Stomach (tissue), 9 donors: ENCODE measurements around the gene SELE. TPM values are rescaled to one million over a fixed set of nuclear protein-coding genes. Genes with fewer than 3 reads are reported as not detected.
A peak's percentile ranks its signal among the peaks of the same experiment; 100 is the strongest.

Source experiments
- DNase-seq, 2 donors: peaks; one replicate each; pipeline versions ENCODE4 v3.0.0 to v3.0.0-alpha.2; 2013 to 2019
- H3K27ac ChIP-seq, 5 donors: fragments of 200-600 bp in 4 of 5; sonication (generic) in 4 of 5; one replicate each; pipeline ENCODE4 v1.5.1; 2013 to 2019; ENCODE audit warnings: mild to moderate bottlenecking in 1 of 5, moderate library complexity in 1 of 5
- H3K27me3 ChIP-seq, 3 donors: fragments of 200-600 bp; sonication (generic); one replicate each; pipeline ENCODE4 v1.5.1; 2017 to 2019; ENCODE audit warnings: mixed run types in 1 of 3
- H3K36me3 ChIP-seq, 4 donors: fragments of 200-600 bp; sonication (generic); 1 replicate in 3 of 4; 2 replicates in 1 of 4; pipeline ENCODE4 v1.5.1; 2016 to 2019
- H3K4me1 ChIP-seq, 4 donors: fragments of 200-600 bp; sonication (generic); one replicate each; pipeline ENCODE4 v1.5.1; 2016 to 2019
- H3K4me3 ChIP-seq, 4 donors: fragments of 200-600 bp; sonication (generic) in 3 of 4; one replicate each; pipeline ENCODE4 v1.5.1; 2016 to 2019; ENCODE audit warnings: mild to moderate bottlenecking in 1 of 4
- H3K9me3 ChIP-seq, 4 donors: fragments of 200-600 bp; sonication (generic); one replicate each; pipeline ENCODE4 v1.5.1; 2016 to 2019
- EP300 ChIP-seq: sonication (generic); formaldehyde crosslinking; IDR thresholded peaks from one replicate; pipeline ENCODE4 v1.6.1; 2017; ENCODE audit warnings: antibody characterized with exemption
- POLR2A ChIP-seq, 4 donors: fragments of 450-650 bp; IDR thresholded peaks; one replicate each; pipeline ENCODE4 v1.6.1; 2016; ENCODE audit warnings: antibody characterized with exemption in 4 of 4, control low read depth in 2 of 4, mild to moderate bottlenecking in 1 of 4, moderate library complexity in 1 of 4
- POLR2AphosphoS5 ChIP-seq, 3 donors: sonication (generic); formaldehyde crosslinking; IDR thresholded peaks; one replicate each; pipeline ENCODE4 v1.6.1; 2016; ENCODE audit warnings: antibody characterized with exemption in 3 of 3
- WGBS, 5 donors: extraction: QIAGEN DNeasy Blood & Tissue Kit in 3 of 5; methylation state at CpG; one replicate each; pipeline versions ENCODE4 v1.1.5 to v1.1.7; 2013 to 2018; 5-methylcytosine and 5-hydroxymethylcytosine counted together
- intact Hi-C: fragments of 100-400 bp; cut with DNase I; formaldehyde crosslinking; loops from one replicate; pipeline ENCODE4 v1.15.1; 2023; ENCODE audit warnings: low total_unique reads
- polyA plus RNA-seq, 3 donors: library from polyadenylated mRNA; stranded (reverse); fragments of 200-250 nt; gene quantifications; one replicate each; pipeline ENCODE4 v1.2.3, GENCODE V29; 2013
- total RNA-seq, 5 donors: library from RNA; depleted of rRNA; stranded (reverse); fragments of >200 nt; gene quantifications; one replicate each; pipeline versions ENCODE4 v1.1.0 to v1.2.3, GENCODE V29; 2014 to 2016
- TF ChIP-seq, protein P1 (sequence below), 7 experiments: fragments of 450-650 bp in 4 of 7; fragments of 200-600 bp in 3 of 7; sonication (generic) in 3 of 7; IDR thresholded peaks; one replicate each; pipeline ENCODE4 v1.5.1; 2016 to 2019; ENCODE audit warnings: antibody characterized with exemption in 7 of 7, control low read depth in 2 of 7, mild to moderate bottlenecking in 1 of 7
- donor health status: healthy with polysubstance abuse.
- donor health status: Bipolar disorder and iron deficiency.
- donor health status: healthy.

The SELE gene
- total and polyA plus RNA-seq, 8 donors, result 0.29 to 0.87 (median 0.50) TPM; not detected in 2

GRCh38 chr1:169681140-169681539 lies 52.7 kb downstream of the SELE start:
- Histone ChIP-seq H3K4me3 (no peak overlapping the region), H3K27me3 (no peaks in the 10 kb centered on the region), H3K36me3 (no peaks in the 10 kb centered on the region), H3K9me3 (no peaks in the 10 kb centered on the region), H3K27ac (no peak overlapping the region), H3K4me1 (peaks cover 0 to 9% (median 0%) of the 10 kb centered on the region in 4 donors)
- intact Hi-C loops, result no loop called here
- WGBS, 5 donors, result 33 to 54% (median 48%) methylated on average over 2 of the region's 2 CpGs
- DNase-seq, result no peak
- TF ChIP-seq POLR2AphosphoS5 (IDR thresholded peaks at IDR 0.05) (no peak), POLR2A (IDR thresholded peaks at IDR 0.05) (no peak), EP300 (no peak)
- TF ChIP-seq, protein P1, sequence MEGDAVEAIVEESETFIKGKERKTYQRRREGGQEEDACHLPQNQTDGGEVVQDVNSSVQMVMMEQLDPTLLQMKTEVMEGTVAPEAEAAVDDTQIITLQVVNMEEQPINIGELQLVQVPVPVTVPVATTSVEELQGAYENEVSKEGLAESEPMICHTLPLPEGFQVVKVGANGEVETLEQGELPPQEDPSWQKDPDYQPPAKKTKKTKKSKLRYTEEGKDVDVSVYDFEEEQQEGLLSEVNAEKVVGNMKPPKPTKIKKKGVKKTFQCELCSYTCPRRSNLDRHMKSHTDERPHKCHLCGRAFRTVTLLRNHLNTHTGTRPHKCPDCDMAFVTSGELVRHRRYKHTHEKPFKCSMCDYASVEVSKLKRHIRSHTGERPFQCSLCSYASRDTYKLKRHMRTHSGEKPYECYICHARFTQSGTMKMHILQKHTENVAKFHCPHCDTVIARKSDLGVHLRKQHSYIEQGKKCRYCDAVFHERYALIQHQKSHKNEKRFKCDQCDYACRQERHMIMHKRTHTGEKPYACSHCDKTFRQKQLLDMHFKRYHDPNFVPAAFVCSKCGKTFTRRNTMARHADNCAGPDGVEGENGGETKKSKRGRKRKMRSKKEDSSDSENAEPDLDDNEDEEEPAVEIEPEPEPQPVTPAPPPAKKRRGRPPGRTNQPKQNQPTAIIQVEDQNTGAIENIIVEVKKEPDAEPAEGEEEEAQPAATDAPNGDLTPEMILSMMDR (IDR thresholded peaks at IDR 0.05), result no peak

DNA sequence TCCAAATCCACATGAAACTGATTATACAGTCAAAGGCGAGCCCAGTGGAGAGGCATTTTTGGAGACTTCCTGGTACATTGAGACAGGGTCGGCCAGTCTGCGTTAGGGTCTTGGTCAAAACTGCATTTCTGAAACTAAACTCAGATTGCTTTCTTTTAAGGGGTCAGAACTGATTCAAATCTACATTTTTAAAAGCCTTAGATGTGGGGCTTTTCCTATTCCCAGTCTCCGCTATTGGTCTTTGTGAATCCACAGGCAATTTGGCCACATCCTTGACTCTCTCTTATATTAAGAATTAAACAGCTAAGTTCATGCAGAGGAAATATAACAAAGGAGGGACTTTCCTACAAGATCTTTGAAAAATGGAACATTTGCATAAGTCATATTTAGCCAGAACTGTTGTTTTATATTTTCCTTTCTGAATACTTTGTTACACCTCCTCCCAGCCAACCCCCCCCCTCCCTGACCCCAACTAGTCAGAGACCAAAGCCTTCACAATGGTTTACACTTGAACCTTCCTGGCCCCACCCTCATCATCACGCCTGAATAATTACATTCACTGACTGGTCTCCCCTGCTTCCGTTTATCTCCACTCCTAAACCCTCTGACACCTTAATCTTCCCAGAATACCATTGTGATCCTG lies 53.4 kb downstream of the SELE start:
- no peaks in the 10 kb centered on the region for H3K27me3 ChIP-seq
- intact Hi-C loops, result no loop called here
- peaks cover 0 to 15% (median 0%) of the 10 kb centered on the region in 4 donors for H3K4me1 ChIP-seq
- no peak overlapping the region for H3K27ac ChIP-seq
- H3K36me3 ChIP-seq, result no peaks in the 10 kb centered on the region
- DNase-seq, result no peak
- TF ChIP-seq, protein P1 (IDR thresholded peaks at IDR 0.05), result no peak
- no peak for TF ChIP-seq EP300
- no peak for TF ChIP-seq POLR2A (IDR thresholded peaks at IDR 0.05)
- no peak for TF ChIP-seq POLR2AphosphoS5 (IDR thresholded peaks at IDR 0.05)
- no peak overlapping the region for H3K4me3 ChIP-seq
- 51 to 61% (median 54%) methylated on average over 6 of the region's 6 CpGs for WGBS, 5 donors
- no peaks in the 10 kb centered on the region for H3K9me3 ChIP-seq

DNA sequence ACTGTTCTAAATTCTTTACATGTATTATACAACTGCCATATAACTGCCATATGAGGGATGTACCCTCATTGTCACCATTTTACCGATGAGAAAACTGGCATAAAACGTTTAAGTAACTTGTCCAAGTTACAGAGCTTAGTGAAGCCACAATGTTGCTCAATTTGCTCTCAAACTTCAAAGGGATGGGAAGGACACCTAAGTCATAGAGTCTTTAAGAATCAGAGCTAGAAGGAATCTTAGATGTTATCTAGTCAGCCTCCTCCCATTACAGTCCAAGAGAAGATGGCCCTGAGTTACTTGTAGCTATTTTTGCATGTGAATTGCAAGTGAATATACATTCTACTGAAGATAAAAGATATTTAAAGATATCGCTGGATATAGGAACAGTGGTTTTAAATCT lies 54.2 kb downstream of the SELE start:
- intact Hi-C loops, result no loop called here
- TF ChIP-seq EP300 (no peak), POLR2AphosphoS5 (IDR thresholded peaks at IDR 0.05) (no peak), POLR2A (IDR thresholded peaks at IDR 0.05) (no peak)
- TF ChIP-seq, protein P1 (IDR thresholded peaks at IDR 0.05), result no peak
- Histone ChIP-seq H3K27ac (no peak overlapping the region), H3K4me1 (peaks cover 0 to 19% (median 0%) of the 10 kb centered on the region in 4 donors), H3K36me3 (no peaks in the 10 kb centered on the region), H3K9me3 (no peaks in the 10 kb centered on the region), H3K4me3 (no peak overlapping the region), H3K27me3 (no peaks in the 10 kb centered on the region)
- DNase-seq, result no peak
- WGBS, 5 donors, result 78 to 86% (median 85%) methylated on average over 3 of the region's 3 CpGs

DNA sequence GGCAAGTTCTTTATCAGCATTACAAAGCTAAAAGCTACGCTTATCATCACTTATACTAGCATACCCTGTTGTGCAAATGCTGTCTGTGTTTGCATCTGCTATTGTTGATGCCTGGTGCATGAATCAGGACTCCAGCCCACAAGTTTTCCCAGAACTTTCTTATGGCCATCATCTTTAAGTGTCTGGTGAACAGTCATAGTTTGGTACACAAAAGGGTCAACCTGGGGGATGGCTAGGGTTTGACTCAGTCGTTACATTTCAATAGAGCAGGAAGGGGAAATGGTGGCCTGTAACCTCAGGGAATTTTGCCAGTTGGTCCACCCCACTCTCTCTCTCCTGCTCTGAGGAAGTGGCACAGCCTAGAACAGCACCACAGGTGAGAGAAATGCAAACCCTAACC lies 57.9 kb downstream of the SELE start:
- H3K27me3 ChIP-seq, result no peaks in the 10 kb centered on the region
- peaks cover 0 to 4% (median 0%) of the 10 kb centered on the region in 4 donors for H3K9me3 ChIP-seq
- peak in 1 of 2 donors; percentile 29 for DNase-seq
- H3K4me1 ChIP-seq, result peaks cover 0 to 19% (median 0%) of the 10 kb centered on the region in 4 donors
- no peak overlapping the region for H3K4me3 ChIP-seq
- peak in 2 of 3 donors; percentile 52 to 67 for TF ChIP-seq POLR2AphosphoS5 (IDR thresholded peaks at IDR 0.05)
- no peak for TF ChIP-seq EP300
- no peaks in the 10 kb centered on the region for H3K36me3 ChIP-seq
- H3K27ac ChIP-seq, result peak overlapping the region in 1 of 5 donors; percentile 37
- WGBS, 5 donors, result 9 to 26% (median 21%) methylated on average over 2 of the region's 2 CpGs
- intact Hi-C loops, result no loop called here

Other genes with a start within 250 kb of the SELE start
- gene SLC19A2, start 248.1 kb downstream of the SELE start, total RNA-seq, result 10 to 100 TPM; 12.5 to 84.3 (median 20.4) TPM
- gene SLC19A2, start 248.1 kb downstream of the SELE start, polyA plus RNA-seq, result 10 to 100 TPM in 1 of 3 donors, 1 to 10 TPM in 2; 5.8 to 14.6 (median 6.6) TPM
- 1 to 10 TPM in 2 of 5 donors, under 1 TPM in 1, not detected in 2; 0.87 to 4.8 (median 1.2) TPM for gene F5, start 147.6 kb downstream of the SELE start, total RNA-seq
- 1 to 10 TPM in 1 of 3 donors, under 1 TPM in 2; 0.06 to 2.6 (median 0.53) TPM for gene F5, start 147.6 kb downstream of the SELE start, polyA plus RNA-seq
- gene SELP, start 104.0 kb downstream of the SELE start, total RNA-seq, result 10 to 100 TPM in 1 of 5 donors, 1 to 10 TPM in 3, under 1 TPM in 1; 0.58 to 17.9 (median 2.8) TPM
- gene SELP, start 104.0 kb downstream of the SELE start, polyA plus RNA-seq, result 1 to 10 TPM; 1.6 to 2.7 (median 2.3) TPM
- gene SELL, start 22.5 kb downstream of the SELE start, total RNA-seq, result 10 to 100 TPM in 1 of 5 donors, 1 to 10 TPM in 1, not detected in 3; 2.9 to 11.9 TPM
- 1 to 10 TPM; 1.1 to 3.1 (median 1.9) TPM for gene SELL, start 22.5 kb downstream of the SELE start, polyA plus RNA-seq
- 10 to 100 TPM in 2 of 5 donors, 1 to 10 TPM in 1, not detected in 2; 6.8 to 12.9 (median 12.5) TPM for gene METTL18, start 60.8 kb upstream of the SELE start, total RNA-seq
- gene METTL18, start 60.8 kb upstream of the SELE start, polyA plus RNA-seq, result 1 to 10 TPM; 7.0 to 9.3 (median 7.6) TPM
- gene SCYL3, start 159.8 kb upstream of the SELE start, total RNA-seq, result 10 to 100 TPM in 3 of 5 donors, 1 to 10 TPM in 2; 2.3 to 17.1 (median 10.9) TPM
- 1 to 10 TPM; 3.5 to 5.0 (median 4.3) TPM for gene SCYL3, start 159.8 kb upstream of the SELE start, polyA plus RNA-seq